ENCODE data around the gene CHI3L2.

- no peak for TF ChIP-seq POLR2AphosphoS5 (IDR thresholded peaks at IDR 0.05)
- no peak for TF ChIP-seq EP300 (IDR thresholded peaks at IDR 0.05; ENCODE audit: low read depth)
Observed at GRCh38 chr1:111271464-111271801, 43.9 kb downstream of the CHI3L2 start.
